Parathyroid adenoma (tissue), 2 donors: Measurements from ENCODE around the gene PTPRD.

Source experiments
- H2AFZ ChIP-seq: fragments of 300-600 bp; sonication (generic); one replicate; pipeline ENCODE4 v1.7.0; 2017; ENCODE audit warnings: antibody characterized with exemption, mild to moderate bottlenecking
- H3K27ac ChIP-seq: fragments of 300-600 bp; sonication (generic); one replicate; pipeline ENCODE4 v1.7.0; 2017
- H3K27me3 ChIP-seq: fragments of 300-600 bp; sonication (generic); one replicate; pipeline ENCODE4 v1.7.0; 2017; ENCODE audit warnings: low read length; ENCODE audit not compliant: control insufficient read depth, insufficient read depth
- H3K36me3 ChIP-seq: fragments of 300-600 bp; sonication (generic); one replicate; pipeline ENCODE4 v1.7.0; 2017; ENCODE audit warnings: low read length; ENCODE audit not compliant: control insufficient read depth, insufficient read depth
- H3K4me1 ChIP-seq: fragments of 300-600 bp; sonication (generic); one replicate; pipeline ENCODE4 v1.7.0; 2017; ENCODE audit warnings: control low read depth
- H3K4me2 ChIP-seq: fragments of 300-600 bp; sonication (generic); one replicate; pipeline ENCODE4 v1.7.0; 2017; ENCODE audit warnings: low read length
- H3K4me3 ChIP-seq: fragments of 300-600 bp; sonication (generic); one replicate; pipeline ENCODE4 v1.7.0; 2017; ENCODE audit warnings: low read depth, low read length
- H3K79me2 ChIP-seq: fragments of 300-600 bp; sonication (generic); one replicate; pipeline ENCODE4 v1.7.0; 2017; ENCODE audit warnings: control low read depth
- H3K9ac ChIP-seq: fragments of 300-600 bp; sonication (generic); one replicate; pipeline ENCODE4 v1.7.0; 2017; ENCODE audit warnings: mild to moderate bottlenecking
- H3K9me3 ChIP-seq: fragments of 300-600 bp; sonication (generic); one replicate; pipeline ENCODE4 v1.7.0; 2017; ENCODE audit warnings: low read length; ENCODE audit not compliant: control insufficient read depth
- TF ChIP-seq, protein P1 (sequence below): fragments of 300-600 bp; sonication (generic); IDR thresholded peaks from one replicate; pipeline ENCODE4 v1.7.0; 2017; ENCODE audit warnings: antibody characterized with exemption, mild to moderate bottlenecking
- donor health status: primary hyperparathyroidism.

The PTPRD gene

DNA sequence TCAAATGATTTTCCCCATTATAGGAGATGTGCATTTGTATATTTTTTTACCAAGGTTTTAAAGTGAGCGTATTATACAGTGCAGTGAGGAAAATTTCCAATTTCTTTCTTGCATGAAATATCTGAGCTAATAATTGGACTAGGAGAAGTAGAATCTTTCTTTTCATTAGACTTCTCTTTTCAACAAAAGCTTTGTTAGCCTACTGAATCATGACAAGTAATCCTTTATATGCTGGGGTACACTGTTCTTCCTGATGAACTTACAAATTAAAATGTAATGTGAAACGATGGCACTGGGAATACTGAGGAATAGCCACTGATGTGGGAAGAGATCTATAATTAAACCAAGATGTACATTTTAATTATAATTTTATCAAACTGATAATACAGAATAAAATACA is 829.6 kb downstream of the PTPRD start:
- TF ChIP-seq, protein P1, sequence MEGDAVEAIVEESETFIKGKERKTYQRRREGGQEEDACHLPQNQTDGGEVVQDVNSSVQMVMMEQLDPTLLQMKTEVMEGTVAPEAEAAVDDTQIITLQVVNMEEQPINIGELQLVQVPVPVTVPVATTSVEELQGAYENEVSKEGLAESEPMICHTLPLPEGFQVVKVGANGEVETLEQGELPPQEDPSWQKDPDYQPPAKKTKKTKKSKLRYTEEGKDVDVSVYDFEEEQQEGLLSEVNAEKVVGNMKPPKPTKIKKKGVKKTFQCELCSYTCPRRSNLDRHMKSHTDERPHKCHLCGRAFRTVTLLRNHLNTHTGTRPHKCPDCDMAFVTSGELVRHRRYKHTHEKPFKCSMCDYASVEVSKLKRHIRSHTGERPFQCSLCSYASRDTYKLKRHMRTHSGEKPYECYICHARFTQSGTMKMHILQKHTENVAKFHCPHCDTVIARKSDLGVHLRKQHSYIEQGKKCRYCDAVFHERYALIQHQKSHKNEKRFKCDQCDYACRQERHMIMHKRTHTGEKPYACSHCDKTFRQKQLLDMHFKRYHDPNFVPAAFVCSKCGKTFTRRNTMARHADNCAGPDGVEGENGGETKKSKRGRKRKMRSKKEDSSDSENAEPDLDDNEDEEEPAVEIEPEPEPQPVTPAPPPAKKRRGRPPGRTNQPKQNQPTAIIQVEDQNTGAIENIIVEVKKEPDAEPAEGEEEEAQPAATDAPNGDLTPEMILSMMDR = no peak
- Histone ChIP-seq H3K9ac (no peak overlapping the region), H3K9me3 (no peaks in the 10 kb centered on the region), H2AFZ (no peak overlapping the region), H3K79me2 (no peaks in the 10 kb centered on the region), H3K27ac (no peak overlapping the region), H3K36me3 (no peaks in the 10 kb centered on the region), H3K4me1 (no peaks in the 10 kb centered on the region), H3K4me2 (no peak overlapping the region), H3K27me3 (no peaks in the 10 kb centered on the region), H3K4me3 (no peak overlapping the region)

- Histone ChIP-seq H3K27me3 (no peaks in the 10 kb centered on the region), H3K9ac (no peak overlapping the region), H3K9me3 (no peaks in the 10 kb centered on the region), H3K4me2 (no peak overlapping the region), H3K79me2 (no peaks in the 10 kb centered on the region), H3K36me3 (no peaks in the 10 kb centered on the region), H2AFZ (no peak overlapping the region), H3K4me3 (no peak overlapping the region), H3K4me1 (no peaks in the 10 kb centered on the region), H3K27ac (no peak overlapping the region)
- TF ChIP-seq, protein P1 = no peak
Observed at GRCh38 chr9:9778293-9778692, 834.5 kb downstream of the PTPRD start.

DNA sequence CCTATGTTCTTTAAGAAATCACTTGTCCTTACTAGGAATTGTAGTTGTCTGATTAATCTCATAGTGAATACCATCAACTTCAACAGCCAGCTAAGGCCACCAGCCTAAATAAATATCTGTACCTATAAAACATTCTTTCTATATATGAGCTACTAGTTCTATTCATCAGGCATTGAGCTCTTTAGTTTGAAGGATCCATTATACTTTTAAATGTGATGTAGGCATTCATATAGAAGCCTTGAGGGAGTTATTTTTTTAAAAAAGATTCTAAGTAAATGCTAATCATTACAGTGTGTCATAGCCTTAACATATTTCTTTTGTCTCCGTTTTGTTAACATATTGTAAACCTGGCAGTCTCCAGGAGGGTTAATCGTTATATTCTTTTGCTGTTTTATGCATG is 838.3 kb downstream of the PTPRD start:
- H3K4me2 ChIP-seq = no peak overlapping the region
- no peak overlapping the region for H2AFZ ChIP-seq
- H3K4me1 ChIP-seq = no peaks in the 10 kb centered on the region
- no peak overlapping the region for H3K4me3 ChIP-seq
- no peaks in the 10 kb centered on the region for H3K79me2 ChIP-seq
- no peak overlapping the region for H3K9ac ChIP-seq
- no peaks in the 10 kb centered on the region for H3K9me3 ChIP-seq
- TF ChIP-seq, protein P1 = no peak
- no peaks in the 10 kb centered on the region for H3K36me3 ChIP-seq
- H3K27me3 ChIP-seq = no peaks in the 10 kb centered on the region
- no peak overlapping the region for H3K27ac ChIP-seq

GRCh38 chr9:9771314-9771713 is 841.5 kb downstream of the PTPRD start:
- H3K79me2 ChIP-seq = no peaks in the 10 kb centered on the region
- H3K4me2 ChIP-seq = no peak overlapping the region
- H3K27ac ChIP-seq = no peak overlapping the region
- no peak overlapping the region for H3K4me3 ChIP-seq
- TF ChIP-seq, protein P1 = no peak
- no peaks in the 10 kb centered on the region for H3K36me3 ChIP-seq
- H3K27me3 ChIP-seq = no peaks in the 10 kb centered on the region
- no peak overlapping the region for H3K9ac ChIP-seq
- H3K4me1 ChIP-seq = no peaks in the 10 kb centered on the region
- no peaks in the 10 kb centered on the region for H3K9me3 ChIP-seq
- no peak overlapping the region for H2AFZ ChIP-seq

- Histone ChIP-seq H3K4me2 (no peak overlapping the region), H3K79me2 (no peaks in the 10 kb centered on the region), H3K27ac (no peak overlapping the region), H2AFZ (no peak overlapping the region), H3K27me3 (no peaks in the 10 kb centered on the region), H3K9ac (no peak overlapping the region), H3K9me3 (no peaks in the 10 kb centered on the region), H3K36me3 (no peaks in the 10 kb centered on the region), H3K4me1 (no peaks in the 10 kb centered on the region), H3K4me3 (no peak overlapping the region)
- TF ChIP-seq, protein P1 = no peak
Observed at GRCh38 chr9:9764821-9765220, 848.0 kb downstream of the PTPRD start.
